HG03103 (cell line): Measurements from ENCODE around the gene BRAT1.
A peak's percentile ranks its signal among the peaks of the same experiment; 100 is the strongest.

Source experiments
- ATAC-seq: cut with Tn5 transposase; IDR thresholded peaks from one replicate; pipeline ENCODE4 v1.9.1; 2021; ENCODE audit warnings: low read depth; ENCODE audit not compliant: unreplicated experiment

Gene BRAT1

GRCh38 chr7:2514473-2515423 lies 40.6 kb downstream of the BRAT1 start:
- no peak for ATAC-seq

GRCh38 chr7:2513702-2514101 lies 41.6 kb downstream of the BRAT1 start:
- ATAC-seq, result no peak

GRCh38 chr7:2512713-2513112 lies 42.6 kb downstream of the BRAT1 start:
- no peak for ATAC-seq

DNA sequence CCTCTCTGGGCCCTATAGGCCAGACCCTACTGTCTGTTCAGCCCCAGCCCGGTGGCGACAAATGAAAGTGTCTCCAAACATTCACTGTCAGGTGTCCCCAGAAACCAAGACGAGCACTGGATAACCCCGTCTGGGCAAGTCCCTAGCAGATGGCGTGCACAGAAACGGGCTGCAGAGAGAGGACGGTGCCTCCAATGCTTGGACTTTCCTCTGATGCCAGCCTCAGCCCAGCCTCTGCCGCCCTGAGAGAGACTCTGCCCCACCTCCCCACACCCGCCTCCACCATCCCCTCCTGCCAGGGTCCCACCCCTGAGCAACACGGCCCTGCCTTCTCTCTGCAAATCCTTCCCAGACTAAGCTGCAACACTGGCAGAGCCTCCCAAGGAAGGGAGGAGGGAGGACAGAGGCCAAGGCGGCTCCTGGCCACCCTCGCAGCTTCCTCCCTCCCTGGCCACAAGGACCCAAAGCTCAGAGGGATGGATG lies 43.1 kb downstream of the BRAT1 start:
- ATAC-seq, result no peak

DNA sequence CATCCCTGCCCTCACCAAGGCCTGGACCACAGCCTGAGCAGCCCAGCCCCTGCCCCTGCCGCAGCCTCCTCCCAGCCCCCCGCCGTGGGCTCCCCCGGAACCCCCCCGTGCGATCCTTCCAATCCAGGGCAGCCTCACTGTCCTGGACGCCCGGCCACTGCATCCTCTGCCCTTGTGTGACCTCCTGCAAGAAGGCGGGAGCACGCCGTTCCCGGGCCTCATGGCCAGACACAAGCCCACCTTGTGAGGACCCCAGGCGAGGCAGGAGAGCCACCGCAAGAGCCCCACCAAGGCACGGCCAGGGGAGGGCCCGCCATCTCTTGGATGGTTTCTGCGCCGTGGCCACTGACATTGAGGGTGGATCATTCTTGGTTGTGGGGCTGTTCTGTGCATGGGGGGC lies 43.6 kb downstream of the BRAT1 start:
- ATAC-seq, result no peak

GRCh38 chr7:2510909-2511768 lies 44.2 kb downstream of the BRAT1 start:
- no peak for ATAC-seq

GRCh38 chr7:2510130-2510776 lies 45.1 kb downstream of the BRAT1 start:
- no peak for ATAC-seq

DNA sequence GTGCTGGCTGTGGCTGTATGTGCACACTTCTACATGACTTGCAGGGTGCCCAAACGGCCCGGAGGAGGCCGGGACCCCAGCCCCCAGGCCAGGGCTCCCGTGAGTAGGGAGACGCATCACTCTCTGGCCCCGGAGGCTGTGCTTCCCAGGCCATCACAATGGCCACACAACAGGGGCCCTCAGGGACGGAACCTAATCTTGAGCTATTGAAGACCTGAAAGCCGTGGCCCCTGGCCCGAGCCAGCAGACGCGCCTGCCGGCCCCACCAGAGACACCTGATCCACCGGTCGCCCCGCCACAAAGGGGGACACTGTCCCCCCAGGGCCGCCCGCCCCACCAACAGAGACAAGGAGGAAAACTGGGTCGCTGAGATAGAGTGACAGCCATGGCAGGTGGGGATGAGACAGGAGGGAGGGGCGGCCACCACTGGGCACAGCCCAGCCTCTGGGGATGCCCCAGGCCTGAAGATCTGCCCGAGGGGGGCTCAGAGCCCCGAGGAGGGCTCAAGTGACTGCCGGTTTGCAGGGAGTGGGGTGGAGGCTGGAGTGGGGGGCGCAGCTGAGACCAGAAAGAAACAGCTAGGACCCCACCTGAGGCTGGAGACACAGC lies 45.9 kb downstream of the BRAT1 start:
- no peak for ATAC-seq

DNA sequence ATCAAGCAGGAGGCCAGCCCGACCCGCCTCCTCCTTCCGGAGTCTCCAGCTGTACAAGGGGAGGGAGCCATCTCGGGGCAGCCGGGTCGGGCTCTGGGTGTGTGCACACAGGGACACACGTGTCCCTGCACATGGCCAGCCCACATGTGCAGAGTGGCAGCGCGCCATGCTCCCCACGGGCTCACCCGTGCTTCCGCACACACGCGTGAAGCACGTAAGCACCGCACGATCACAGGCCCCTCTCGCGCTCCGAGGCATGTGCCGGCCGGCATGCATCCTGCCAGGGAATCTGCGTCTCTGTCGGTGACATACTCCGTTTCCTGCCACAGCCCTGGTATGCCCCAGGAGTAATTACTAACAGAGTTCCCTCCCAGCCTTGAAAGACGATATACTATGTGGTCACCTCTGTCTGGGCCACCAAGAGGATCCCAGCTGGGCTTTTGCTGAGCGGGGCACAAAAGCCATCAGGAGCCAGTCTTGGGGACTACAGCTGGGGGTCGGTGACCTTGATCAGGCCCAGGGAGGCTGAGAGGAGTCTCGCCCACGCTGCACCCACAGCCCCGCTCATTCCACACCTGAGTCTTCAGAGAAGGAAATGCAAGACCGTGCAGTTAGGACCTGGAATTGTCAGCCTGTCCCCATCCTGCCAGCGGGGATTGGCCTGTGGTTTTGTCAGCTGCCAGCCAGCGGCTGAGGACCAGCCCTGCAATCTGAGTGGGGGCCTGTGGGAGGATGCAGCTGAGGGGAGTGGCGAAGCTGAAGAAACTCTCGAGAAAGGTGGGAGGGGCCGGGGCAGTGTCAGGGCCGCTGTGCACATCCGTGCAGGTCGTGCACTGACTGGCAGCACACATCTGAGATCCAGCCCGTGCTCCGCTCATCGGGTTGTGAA lies 46.8 kb downstream of the BRAT1 start:
- ATAC-seq, result peak; percentile 47

DNA sequence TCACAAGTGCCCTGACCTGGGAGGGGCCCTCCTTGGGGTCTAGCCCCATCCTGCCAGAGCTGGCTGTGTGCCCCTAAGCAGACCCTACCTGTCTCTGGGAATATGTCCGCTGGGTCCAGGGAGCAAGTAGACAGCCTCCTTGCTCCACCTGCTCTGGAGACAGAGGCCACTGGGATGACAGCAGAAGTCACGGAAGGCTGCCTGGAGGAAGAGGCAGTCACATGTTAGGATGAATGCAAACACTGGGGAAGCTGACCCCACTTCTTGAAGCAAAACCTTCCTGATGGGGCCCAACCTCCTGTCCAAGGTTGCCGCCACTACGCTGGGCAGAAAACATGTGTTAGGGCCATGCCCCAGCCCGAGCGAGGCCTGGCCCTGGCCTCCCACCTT lies 47.4 kb downstream of the BRAT1 start:
- no peak for ATAC-seq

DNA sequence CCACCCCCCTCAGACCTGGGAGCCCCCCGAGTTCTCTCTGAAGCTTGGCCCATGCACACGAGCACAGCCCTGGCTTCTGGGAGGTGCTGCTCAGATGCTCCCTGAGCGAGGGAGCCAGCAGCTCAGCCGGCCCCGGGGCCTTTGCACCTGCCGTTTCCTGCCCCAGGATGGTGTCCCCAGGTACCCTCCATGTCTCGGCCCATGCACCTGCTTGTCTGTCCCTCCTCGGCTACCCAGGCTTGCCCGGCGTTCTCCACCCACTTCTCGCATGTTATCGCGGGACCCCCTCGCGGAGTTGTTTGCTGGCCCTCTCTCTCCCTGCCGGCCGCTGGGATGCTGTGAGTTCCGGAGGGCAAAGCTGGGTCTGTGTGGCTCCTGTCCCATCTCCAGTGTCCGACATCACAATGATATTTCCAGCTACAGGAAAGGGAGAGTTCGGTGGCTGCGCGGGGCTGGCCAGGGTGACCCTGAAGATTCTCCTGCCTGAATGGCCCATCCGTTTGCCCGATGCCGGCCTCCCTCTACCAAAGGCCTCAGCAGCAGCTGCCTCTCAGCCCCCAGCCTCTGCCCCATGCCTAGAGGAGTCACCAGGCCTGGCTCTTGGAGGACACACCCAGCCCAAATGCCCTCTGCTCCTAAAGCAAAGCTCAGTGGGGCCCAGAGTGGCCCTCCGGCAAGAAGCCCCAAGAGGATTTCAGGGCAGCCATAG lies 48.0 kb downstream of the BRAT1 start:
- no peak for ATAC-seq

GRCh38 chr7:2505401-2505800 lies 49.9 kb downstream of the BRAT1 start:
- no peak for ATAC-seq

DNA sequence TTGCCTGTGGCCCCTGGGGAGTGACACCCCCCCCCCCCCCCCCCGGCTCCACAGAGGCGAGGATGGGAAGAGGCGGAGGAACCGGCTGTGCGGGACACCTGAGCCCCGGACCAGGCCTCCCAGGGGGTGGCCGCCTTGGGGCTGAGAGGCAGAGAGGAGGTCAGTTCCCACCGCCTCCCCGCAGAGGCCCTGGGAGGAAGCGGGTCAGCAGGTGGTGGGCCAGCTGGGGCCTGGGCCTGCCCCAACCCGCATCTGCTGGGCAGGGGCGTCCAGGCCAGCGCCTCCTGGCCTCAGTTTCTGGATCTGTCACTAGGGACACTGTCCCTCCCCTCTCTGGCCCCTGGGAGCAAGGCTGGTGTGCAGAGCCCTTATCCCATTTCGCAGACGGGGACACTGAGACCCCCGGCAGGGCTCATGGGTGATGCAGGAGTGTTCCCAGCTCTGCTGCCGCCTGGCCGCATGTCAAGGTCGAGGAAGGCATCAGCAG lies 50.4 kb downstream of the BRAT1 start:
- no peak for ATAC-seq

DNA sequence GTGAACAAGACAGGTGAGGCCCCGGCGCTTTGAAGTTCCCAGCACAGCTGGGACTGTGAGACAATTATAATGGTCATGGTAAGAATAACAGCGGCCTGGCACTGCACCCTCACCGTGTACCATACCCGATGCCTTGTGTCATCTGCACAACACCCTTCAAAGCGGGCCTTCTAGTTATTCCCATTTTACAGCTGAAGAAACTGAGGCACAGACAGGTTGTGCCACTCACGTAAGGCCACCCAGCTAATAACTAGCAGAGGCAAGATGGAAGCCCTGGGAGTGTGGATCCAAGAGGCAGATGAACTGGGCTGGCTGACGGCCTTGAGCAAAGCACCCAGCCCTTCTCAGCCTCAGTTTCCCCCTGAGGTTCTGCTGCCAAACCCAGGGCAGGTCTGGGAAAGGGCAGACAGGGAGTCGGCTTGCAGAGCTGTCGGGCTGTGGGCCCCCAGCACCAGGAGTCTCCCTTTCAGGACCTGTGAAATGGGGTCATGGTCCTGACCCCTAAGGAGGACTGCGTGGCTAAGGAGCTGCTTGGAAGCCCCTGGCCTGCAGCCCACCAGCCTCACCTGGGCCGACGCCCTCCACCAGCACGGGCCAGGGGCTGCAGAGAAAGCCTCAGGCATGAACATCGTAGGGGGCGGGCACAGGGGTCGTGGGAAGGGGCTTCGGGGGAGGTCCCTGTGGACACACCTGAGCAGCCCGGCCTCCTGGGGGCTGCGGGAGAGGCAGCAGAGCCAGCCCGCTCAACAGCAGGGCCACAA lies 51.0 kb downstream of the BRAT1 start:
- no peak for ATAC-seq

DNA sequence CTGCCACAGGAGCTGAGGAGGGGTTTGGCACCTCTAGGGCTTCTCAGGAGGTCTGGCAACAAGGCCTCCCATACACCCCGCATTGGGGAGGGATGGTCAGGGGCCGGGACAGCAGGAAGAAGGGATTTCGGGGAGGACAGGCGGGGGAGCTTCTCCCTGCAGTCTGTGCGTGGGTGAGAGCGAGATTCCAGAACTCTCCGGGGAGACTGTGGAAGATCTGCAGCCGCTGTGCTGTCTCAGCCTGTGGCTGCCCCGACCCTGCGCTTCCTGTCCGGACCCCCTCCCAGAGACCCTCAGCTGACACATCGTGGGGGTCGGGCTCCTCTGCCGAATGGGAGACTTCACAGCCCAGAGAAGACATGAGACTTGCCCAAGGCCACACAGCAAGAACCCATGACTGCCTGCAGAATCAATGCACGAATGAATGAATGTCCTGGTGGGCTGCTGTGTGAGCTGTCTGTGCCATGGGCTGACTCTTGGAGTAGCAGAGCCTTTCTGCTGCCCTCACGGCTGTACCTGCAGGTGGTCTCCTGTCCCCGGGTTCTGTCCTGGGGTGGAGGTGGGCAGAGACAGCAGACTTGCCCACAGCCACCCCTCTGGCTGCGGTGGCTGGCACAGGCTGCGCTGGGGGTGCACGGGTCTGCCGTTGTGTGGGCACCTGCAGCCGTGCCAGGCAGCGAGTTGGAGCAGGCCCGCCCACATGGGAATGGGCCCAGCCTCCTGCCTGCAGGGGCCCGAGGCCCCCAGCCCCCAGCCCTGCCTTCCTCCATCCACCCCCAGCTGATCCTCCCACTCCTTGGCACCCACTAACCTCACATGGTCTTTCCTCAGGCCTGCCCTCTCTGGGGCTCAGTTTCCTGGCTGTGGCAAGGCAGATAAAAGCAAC lies 52.0 kb downstream of the BRAT1 start:
- ATAC-seq, result no peak

DNA sequence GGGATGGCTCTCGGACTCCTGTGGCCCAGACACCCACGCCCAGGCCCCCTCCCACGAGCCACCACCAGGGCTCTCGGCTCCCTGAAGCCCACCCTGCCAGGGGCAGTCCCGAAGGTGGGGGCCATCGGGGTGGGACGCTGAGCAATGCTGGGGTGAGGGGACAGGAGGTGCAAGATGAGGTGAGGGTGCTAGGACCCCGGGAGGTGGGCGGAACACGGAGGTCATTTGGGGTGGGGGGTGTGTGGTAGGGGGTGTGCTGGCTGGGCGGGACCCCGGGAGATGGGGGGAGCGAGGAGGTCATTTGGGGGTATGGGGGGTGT lies 52.7 kb downstream of the BRAT1 start:
- no peak for ATAC-seq

GRCh38 chr7:2501947-2502646 lies 53.2 kb downstream of the BRAT1 start:
- ATAC-seq, result no peak
